ENCODE data around the gene FAM43A. TPM values are rescaled to one million over a fixed set of nuclear protein-coding genes. Genes with fewer than 3 reads are reported as not detected.

FAM43A gene
- total RNA-seq, 1 donor from 2014 or later: 13.9 TPM

- H3K27ac Mint-ChIP-seq: no peak overlapping the region
- no peak for DNase-seq (ENCODE audit: extremely low spot score, unreplicated experiment)
- H3K9me3 Mint-ChIP-seq: no peaks in the 10 kb centered on the region
- peaks cover 16% of the 10 kb centered on the region for H3K36me3 Mint-ChIP-seq
- no peaks in the 10 kb centered on the region for H3K4me1 Mint-ChIP-seq (ENCODE audit: unreplicated experiment)
- no peak overlapping the region for H3K4me3 Mint-ChIP-seq
- TF ChIP-seq CTCF (conservative IDR thresholded peaks at IDR 0.05): no peak
- H3K27me3 Mint-ChIP-seq: no peaks in the 10 kb centered on the region
Measured at GRCh38 chr3:194659778-194660177, 25.9 kb upstream of the FAM43A start.

GRCh38 chr3:194661374-194661773, 24.3 kb upstream of the FAM43A start:
- Mint-ChIP-seq H3K9me3 (no peaks in the 10 kb centered on the region), H3K4me1 (ENCODE audit: unreplicated experiment) (no peaks in the 10 kb centered on the region), H3K27ac (no peak overlapping the region), H3K36me3 (peaks cover 21% of the 10 kb centered on the region), H3K27me3 (no peaks in the 10 kb centered on the region), H3K4me3 (no peak overlapping the region)
- no peak for TF ChIP-seq CTCF (conservative IDR thresholded peaks at IDR 0.05)
- no peak for DNase-seq (ENCODE audit: extremely low spot score, unreplicated experiment)

DNA sequence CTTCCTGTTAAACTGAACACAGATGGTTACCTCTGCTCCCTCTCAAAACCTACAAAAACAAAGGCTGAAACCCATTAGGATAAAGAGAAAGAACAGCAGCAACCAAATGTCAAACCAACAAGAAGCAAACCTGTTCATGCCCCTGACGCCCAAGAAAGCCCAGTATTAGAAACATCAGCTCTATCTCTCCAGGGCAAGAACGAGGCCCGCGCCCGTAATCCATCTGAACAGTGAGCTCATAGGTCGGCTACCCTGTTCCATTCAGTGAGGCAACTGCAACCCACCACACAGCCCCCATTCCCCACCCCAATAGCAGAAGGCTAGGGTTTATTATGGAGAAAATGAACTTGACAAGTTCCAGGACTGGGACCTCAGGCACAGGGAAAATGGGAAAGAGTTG, 23.7 kb upstream of the FAM43A start:
- Mint-ChIP-seq H3K4me3 (no peak overlapping the region), H3K27ac (no peak overlapping the region), H3K9me3 (no peaks in the 10 kb centered on the region), H3K4me1 (ENCODE audit: unreplicated experiment) (no peaks in the 10 kb centered on the region), H3K36me3 (peaks cover 18% of the 10 kb centered on the region), H3K27me3 (no peaks in the 10 kb centered on the region)
- TF ChIP-seq CTCF (conservative IDR thresholded peaks at IDR 0.05): no peak
- DNase-seq (ENCODE audit: extremely low spot score, unreplicated experiment): no peak

DNA sequence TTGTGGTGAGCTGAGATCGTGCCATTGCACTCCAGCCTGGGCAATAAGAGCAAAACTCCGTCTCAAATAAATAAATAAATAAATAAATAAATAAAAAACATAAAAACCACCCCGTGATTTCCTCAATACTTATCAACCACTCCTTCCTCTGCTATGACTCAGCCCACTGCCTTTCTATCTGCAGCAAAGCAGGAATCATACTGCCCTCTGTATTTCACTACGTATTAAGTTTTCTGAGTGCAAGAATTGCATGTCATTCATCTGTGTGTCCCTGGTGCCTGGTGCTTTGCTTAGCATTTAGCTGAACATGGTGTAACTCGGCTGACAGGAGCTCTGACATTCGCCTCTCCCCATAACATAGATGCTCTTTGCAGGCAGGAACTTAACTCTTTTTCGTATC, 20.8 kb upstream of the FAM43A start:
- DNase-seq (ENCODE audit: extremely low spot score, unreplicated experiment): no peak
- Mint-ChIP-seq H3K4me3 (no peak overlapping the region), H3K27me3 (no peaks in the 10 kb centered on the region), H3K4me1 (ENCODE audit: unreplicated experiment) (no peaks in the 10 kb centered on the region), H3K36me3 (peaks cover 8% of the 10 kb centered on the region), H3K9me3 (no peaks in the 10 kb centered on the region), H3K27ac (no peak overlapping the region)
- TF ChIP-seq CTCF (conservative IDR thresholded peaks at IDR 0.05): no peak

DNA sequence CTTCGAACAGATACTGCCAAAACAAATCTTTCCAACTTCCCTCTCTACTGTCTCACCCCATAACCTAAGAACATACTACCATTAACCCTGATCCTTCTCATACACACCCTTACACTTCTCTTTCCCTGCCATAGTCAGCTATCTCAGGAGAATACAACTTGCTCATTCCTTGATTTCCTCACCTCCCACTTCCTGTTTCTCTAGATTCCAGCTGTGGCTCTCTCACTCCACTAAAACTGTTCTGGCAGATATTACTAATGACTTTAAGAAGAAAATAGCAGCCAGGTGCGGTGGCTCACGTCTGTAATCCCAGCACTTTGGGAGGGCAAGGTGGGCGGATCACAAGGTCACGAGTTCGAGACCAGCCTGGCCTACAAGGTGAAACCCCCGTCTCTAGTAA, 18.3 kb upstream of the FAM43A start:
- H3K4me1 Mint-ChIP-seq (ENCODE audit: unreplicated experiment): peaks cover 5% of the 10 kb centered on the region
- H3K36me3 Mint-ChIP-seq: peaks cover 8% of the 10 kb centered on the region
- H3K27me3 Mint-ChIP-seq: no peaks in the 10 kb centered on the region
- H3K9me3 Mint-ChIP-seq: no peaks in the 10 kb centered on the region
- H3K27ac Mint-ChIP-seq: peak overlapping the region; percentile 4
- no peak overlapping the region for H3K4me3 Mint-ChIP-seq
- no peak for TF ChIP-seq CTCF (conservative IDR thresholded peaks at IDR 0.05)
- no peak for DNase-seq (ENCODE audit: extremely low spot score, unreplicated experiment)

GRCh38 chr3:194671511-194671899, 14.2 kb upstream of the FAM43A start:
- no peaks in the 10 kb centered on the region for H3K9me3 Mint-ChIP-seq
- H3K4me3 Mint-ChIP-seq: peak overlapping the region; percentile 97
- peaks cover 3% of the 10 kb centered on the region for H3K36me3 Mint-ChIP-seq
- peaks cover 9% of the 10 kb centered on the region for H3K4me1 Mint-ChIP-seq (ENCODE audit: unreplicated experiment)
- peak overlapping the region; percentile 99 for H3K27ac Mint-ChIP-seq
- H3K27me3 Mint-ChIP-seq: peaks cover 23% of the 10 kb centered on the region
- TF ChIP-seq CTCF (conservative IDR thresholded peaks at IDR 0.05): peak; percentile 86
- DNase-seq (ENCODE audit: extremely low spot score, unreplicated experiment): no peak
